Endometrium (tissue), 2 donors: ENCODE results near the gene WHRN.

Experiments
- FAIRE-seq: peaks from 2 replicates; lab custom pipeline; 2012; peaks lifted over from hg19 to GRCh38; lab: Jason Lieb, UNC
- donor health status: control.
- donor health status: control.

Gene WHRN

GRCh38 chr9:114362394-114362793 is 142.9 kb downstream of the WHRN start:
- FAIRE-seq: no peak

DNA sequence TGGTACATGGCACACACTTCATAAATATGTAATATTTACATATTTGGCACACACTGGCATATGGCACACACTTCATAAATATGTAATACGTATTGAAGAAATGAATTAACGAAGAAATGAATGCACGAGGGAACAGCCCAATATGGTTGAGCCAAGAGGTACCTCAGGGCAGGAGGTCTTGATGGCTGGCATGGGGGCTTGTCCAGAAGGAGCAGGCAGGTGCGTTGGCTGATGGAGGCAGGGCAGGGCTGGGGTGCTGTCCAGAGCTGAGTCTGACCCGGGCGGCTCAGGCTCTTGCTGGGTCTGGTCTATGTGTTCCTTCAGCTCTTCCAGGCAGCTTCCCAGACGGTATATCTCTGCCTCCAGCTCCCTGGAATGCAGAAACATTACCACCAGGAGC is 143.7 kb downstream of the WHRN start:
- FAIRE-seq: no peak

DNA sequence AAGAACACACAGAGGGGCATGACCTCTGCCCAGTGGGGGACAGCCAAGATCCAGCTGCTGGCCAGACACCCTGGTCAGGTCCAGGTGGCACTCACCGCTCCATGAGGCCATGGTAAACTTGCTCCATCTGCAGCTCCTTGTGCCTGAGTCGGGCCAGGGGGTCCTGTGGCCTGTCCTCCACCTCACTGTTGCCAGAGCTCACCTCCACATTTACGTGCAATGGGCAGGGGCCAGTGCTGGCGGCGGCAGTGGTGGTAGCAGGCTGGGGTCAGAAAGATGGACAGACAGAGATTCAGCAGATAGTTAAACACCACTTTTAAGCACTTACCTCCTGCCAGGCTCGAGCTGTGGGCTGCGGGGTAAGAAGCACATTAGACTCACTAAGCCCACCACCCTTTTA is 145.5 kb downstream of the WHRN start:
- no peak for FAIRE-seq

GRCh38 chr9:114357911-114358328 is 147.4 kb downstream of the WHRN start:
- no peak for FAIRE-seq

DNA sequence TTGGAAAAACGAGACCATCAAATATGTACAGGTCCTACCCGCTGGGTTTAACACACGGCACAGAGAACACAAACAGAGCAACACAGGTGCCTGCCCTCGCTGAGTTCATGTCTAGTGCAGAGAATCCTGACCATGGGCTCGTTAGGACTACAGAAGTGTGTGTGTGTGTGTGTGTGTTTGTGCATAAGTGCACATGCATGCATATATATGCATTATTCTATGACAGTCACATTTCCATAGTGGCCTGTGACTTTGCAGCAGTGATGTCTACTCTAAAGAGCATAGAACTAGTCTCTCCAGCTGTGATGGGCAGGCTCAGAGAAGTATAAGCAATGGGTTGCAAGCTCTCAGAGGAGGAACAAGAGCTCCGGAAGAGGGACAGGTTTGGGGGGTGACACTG is 147.9 kb downstream of the WHRN start:
- FAIRE-seq: no peak

GRCh38 chr9:114356792-114357191 is 148.5 kb downstream of the WHRN start:
- no peak for FAIRE-seq

DNA sequence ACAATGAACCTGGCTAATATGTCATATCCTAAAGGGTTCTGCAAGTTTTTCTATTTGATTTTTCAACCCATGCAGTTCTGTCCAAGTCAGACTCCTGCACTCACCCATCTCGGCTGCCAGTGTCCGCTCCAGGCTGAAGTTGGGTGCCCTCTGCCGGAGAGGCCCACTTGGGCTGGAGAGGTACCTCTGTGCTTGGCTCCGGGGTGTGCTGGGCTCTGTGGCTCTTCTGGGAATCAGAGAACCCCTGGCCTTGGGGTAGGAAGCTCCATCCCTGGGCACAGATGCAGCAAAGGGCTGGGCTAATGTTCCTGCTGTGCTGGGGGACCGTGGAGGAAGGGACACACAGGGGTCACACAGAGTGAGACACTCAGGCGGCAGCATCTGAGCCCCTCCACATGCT is 149.5 kb downstream of the WHRN start:
- no peak for FAIRE-seq
